ENCODE results near the gene RAB1A.

Gene RAB1A

GRCh38 chr2:65085148-65085547 is 44.8 kb downstream of the RAB1A start:
- DNase-seq (ENCODE audit: low spot score): no peak
- TF ChIP-seq, protein P1, sequence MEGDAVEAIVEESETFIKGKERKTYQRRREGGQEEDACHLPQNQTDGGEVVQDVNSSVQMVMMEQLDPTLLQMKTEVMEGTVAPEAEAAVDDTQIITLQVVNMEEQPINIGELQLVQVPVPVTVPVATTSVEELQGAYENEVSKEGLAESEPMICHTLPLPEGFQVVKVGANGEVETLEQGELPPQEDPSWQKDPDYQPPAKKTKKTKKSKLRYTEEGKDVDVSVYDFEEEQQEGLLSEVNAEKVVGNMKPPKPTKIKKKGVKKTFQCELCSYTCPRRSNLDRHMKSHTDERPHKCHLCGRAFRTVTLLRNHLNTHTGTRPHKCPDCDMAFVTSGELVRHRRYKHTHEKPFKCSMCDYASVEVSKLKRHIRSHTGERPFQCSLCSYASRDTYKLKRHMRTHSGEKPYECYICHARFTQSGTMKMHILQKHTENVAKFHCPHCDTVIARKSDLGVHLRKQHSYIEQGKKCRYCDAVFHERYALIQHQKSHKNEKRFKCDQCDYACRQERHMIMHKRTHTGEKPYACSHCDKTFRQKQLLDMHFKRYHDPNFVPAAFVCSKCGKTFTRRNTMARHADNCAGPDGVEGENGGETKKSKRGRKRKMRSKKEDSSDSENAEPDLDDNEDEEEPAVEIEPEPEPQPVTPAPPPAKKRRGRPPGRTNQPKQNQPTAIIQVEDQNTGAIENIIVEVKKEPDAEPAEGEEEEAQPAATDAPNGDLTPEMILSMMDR (IDR thresholded peaks at IDR 0.05; ENCODE audit: extremely low read depth, missing control alignments): no peak

- TF ChIP-seq, protein P1 (IDR thresholded peaks at IDR 0.05; ENCODE audit: extremely low read depth, missing control alignments): no peak
- DNase-seq (ENCODE audit: low spot score): no peak
These were observed 48.6 kb downstream of the RAB1A start for GRCh38 chr2:65081232-65081685.

- DNase-seq (ENCODE audit: low spot score): no peak
- TF ChIP-seq, protein P1 (IDR thresholded peaks at IDR 0.05; ENCODE audit: extremely low read depth, missing control alignments): no peak
These were observed 50.9 kb downstream of the RAB1A start for GRCh38 chr2:65079017-65079416.

- TF ChIP-seq, protein P1 (IDR thresholded peaks at IDR 0.05; ENCODE audit: extremely low read depth, missing control alignments): no peak
- no peak for DNase-seq (ENCODE audit: low spot score)
These were observed 52.0 kb downstream of the RAB1A start for GRCh38 chr2:65077898-65078297.

GRCh38 chr2:65076345-65076710 is 53.6 kb downstream of the RAB1A start:
- TF ChIP-seq, protein P1 (IDR thresholded peaks at IDR 0.05; ENCODE audit: extremely low read depth, missing control alignments): no peak
- DNase-seq (ENCODE audit: low spot score): no peak

DNA sequence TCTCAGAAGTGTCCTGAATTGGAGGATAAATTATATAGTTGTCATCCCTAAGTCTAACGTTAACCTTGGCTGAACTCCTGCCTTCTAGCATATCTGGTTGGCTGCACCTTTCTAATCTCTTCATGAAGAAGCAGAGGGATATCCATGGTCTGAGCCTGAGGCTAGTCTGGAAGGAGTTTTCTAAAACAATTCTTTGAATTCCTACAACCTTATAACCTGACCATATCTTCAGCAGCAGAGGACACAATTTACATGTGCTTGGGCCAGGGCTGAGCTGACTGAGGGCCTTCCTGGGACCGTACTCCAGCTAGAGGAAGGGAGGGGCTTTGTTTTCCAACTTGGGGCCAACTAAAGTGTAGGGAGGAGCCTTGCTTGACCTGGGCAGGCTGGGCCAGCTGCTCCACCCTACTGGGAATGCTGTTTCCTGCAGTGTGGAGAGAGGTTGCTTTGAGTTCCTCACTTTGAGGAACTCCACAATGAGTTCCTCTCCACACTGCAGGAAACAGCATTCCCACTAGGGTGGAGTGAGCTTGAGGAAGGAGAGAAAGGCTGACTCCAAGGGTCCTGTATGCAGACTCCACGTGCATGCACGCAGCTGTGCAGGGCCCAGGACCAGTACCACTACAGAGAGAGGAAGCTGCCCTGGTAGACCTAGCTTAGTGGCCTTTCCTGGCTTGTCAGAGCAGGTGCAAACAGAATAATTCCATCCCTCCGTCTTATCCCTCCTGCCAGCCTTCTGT is 54.1 kb downstream of the RAB1A start:
- no peak for DNase-seq (ENCODE audit: low spot score)
- TF ChIP-seq, protein P1 (IDR thresholded peaks at IDR 0.05; ENCODE audit: extremely low read depth, missing control alignments): no peak

- no peak for DNase-seq (ENCODE audit: low spot score)
- TF ChIP-seq, protein P1 (IDR thresholded peaks at IDR 0.05; ENCODE audit: extremely low read depth, missing control alignments): no peak
These were observed 54.7 kb downstream of the RAB1A start for GRCh38 chr2:65075176-65075575.
